OCI-M1 (cell line): ENCODE data around the gene C1GALT1.
"Not testable (repeated sequence)": the region's sequence is repeated elsewhere in the genome, so short reads cannot be mapped to it uniquely, and the experiment has no call there.

Experiments
- DNase-seq: peaks from one replicate; lab custom pipeline; 2025; lab: John Stamatoyannopoulos, UW

C1GALT1 gene

DNA sequence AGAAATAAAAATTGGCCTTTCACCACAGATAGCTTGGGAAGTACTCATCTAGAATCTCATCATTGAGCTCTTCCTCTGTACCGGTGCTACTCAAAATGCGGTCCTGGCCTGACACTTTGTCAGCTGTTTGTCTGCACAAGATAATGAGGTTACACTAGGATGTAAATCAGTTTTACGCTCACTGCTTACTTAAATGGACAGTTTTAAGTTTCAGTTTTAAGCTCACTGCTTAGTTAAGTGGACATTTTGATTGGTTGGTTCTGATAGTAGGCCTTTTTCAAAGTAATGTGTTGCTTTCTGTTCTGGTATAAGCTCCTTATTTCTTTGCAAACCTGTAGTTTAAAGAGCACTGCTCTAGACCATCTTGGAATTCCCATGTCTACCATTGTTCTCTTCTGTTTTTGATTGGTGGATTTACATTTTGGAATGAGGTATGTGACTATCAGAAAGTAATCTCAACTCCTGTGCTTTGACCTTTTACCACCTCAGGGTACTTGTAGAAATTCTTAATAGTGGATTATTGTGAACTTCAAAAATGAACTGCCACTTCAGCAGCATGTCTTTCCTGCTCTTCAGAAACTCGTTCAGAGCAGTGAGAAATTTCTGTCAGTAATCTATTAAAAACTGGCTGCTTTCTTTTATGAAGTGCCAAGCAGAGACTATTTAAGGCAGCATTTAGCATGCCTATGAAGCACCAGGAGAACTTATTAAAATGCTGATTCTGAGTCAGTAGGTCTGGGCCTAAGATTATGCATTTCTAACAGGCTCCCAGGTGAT, 55.0 kb downstream of the C1GALT1 start:
- peak; percentile 26 for DNase-seq

DNA sequence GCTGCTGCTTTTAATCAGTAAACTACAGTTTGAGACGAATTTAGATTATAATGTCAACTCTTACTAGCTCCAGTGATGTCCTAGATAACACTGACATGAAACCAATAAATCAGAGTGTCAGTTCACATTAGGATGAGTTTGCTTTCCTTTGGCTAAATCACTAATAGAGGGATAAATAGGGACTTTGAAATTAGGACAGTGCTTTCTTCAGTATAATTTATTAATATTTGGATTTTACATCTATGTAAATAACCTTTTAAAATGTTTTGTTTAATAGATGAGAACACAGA, 55.6 kb downstream of the C1GALT1 start:
- no peak for DNase-seq

DNA sequence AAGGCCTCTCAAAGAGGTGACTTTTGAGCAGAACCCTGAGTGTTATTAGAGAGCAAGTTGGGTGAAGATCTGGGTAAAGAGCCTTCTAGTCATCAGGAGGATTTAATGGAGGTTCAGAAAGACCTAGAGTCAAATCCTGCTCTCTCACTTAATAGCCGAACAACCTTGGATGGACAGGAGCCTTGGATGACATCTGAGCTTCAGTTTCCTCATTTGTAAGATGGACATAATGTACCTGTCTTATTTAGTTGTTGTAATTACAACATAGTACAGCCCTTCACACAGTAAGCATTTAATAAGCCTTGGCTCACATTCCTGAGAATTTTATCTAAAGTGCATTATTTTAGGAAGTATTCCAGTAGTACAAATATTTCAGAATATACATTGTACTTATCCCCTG, 57.0 kb downstream of the C1GALT1 start:
- no peak for DNase-seq

DNA sequence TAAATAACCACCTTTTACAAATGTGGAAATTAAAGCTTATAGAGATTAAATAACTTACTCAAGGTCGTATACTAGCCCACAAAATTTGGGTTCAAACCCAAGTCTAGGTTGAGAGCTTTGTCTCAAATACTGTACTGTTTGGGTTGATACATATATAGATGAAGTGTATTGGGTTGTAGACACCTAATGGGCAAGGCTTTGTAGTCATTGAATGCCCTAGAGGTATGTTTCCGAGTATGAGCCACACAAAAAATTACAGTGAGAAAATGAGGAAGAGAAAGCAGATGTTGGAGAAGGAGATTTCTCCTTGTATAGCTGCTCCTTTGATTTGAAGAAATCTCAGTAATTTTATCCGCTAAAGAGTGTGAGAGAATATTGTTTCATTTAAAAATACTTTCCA, 60.6 kb downstream of the C1GALT1 start:
- no peak for DNase-seq

DNA sequence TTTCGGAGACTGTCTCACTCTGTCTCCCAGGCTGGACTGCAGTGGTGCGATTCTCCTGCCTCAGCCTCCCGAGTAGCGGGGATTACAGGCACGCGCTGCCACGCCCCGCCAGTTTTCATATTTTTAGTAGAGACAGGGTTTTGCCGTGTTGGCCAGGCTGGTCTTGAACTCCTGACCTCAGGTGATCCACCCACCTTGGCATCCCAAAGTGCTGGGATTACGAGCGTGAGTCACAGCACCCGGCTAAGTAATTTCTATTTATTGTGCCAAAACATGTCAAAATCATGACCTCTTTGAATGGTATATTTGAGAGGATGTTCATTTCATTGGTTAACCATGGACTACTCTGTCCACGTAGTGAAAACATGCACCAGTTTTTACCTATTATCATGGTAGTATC, 62.9 kb downstream of the C1GALT1 start:
- not testable (repeated sequence) for DNase-seq

DNA sequence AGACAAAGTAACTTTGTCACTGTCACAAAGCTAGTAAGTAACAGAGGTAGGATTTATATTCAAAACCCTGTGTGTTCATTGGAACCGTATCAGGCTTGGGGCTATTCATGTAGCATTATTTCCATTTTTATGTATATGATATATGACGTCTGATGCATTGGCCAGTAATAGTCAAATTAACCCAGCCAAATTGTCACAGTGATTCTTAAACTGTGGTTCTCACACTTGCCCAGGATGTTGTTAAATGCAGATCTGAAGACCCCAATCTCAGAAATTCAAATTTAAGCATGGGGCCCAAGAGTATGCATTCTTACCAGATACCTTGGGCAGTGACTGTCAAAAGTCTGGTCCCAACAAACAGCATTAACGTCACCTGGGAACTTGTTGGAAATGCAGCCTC, 63.9 kb downstream of the C1GALT1 start:
- no peak for DNase-seq

DNA sequence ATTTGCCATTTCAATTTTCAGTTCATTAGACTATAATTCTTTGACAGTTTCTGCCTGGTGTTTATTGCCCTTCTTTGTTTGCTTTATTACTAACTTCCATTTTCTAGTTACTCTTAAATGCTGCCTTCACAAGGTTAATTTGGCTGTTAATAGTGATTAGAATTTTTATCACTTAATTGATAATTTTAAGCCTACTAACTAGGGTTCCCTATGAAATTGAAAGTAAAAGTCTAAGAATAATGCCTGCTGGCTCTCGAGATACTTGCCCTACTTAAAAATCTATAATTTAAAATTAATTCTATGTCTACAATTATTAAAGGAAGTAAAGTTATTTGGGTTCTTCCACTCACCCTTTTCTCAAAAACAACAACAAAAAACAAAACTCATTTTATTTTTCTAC, 65.3 kb downstream of the C1GALT1 start:
- DNase-seq = no peak

DNA sequence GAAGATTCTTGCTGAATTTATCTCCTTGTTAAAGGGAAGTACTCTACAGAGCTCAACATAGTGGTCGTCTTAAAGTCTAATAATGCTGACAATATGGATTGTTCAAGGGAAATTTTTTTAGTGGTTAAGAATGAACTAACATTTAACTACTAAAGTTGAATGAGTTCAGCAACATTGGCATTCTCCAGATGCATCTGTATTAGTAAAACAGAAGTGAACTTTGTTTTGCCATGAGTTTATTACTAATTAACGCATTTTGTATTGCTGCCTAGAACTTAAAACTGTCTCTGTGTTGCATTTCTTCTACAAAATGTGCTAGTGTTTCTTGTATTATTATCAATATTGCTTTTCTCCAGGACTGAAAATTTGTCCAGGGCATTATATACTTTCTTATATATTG, 67.5 kb downstream of the C1GALT1 start:
- DNase-seq = no peak

DNA sequence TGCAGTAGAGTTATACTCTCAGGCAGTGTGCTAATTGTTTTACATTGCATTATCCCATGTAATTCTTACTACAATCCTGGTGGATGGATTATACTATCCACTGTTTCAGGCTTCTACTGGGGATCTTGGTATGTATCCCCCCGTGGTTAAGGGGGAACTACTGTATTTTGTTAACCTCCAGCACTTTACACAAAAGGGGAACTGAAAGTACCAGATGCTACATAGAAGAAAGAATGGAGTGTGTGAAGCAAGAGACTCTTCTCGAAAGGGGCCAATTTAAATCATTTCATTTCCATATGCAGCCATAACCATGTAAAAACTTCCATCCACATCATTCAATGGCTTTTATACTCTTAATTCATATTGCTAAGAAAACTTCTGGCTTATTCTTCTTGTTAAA, 69.4 kb downstream of the C1GALT1 start:
- peak; percentile 5 for DNase-seq

DNA sequence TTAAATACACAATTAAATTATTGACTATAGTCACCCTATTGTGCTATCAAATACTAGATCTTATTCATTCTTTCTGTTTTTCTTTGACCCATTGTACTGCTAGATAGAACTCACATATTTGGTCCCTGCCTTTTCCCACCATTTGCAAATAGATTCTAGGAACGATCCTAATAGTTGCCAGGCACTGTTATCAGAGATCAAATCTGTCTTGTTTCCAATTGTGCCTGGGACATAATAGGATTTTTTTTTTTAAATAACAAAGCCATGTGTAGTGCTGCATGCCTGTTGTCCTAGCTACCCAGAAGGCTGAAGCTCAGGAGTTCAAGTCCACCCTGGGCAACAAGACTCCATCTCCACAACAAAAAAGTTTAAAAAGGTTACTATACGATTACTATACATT, 72.0 kb downstream of the C1GALT1 start:
- DNase-seq = no peak

DNA sequence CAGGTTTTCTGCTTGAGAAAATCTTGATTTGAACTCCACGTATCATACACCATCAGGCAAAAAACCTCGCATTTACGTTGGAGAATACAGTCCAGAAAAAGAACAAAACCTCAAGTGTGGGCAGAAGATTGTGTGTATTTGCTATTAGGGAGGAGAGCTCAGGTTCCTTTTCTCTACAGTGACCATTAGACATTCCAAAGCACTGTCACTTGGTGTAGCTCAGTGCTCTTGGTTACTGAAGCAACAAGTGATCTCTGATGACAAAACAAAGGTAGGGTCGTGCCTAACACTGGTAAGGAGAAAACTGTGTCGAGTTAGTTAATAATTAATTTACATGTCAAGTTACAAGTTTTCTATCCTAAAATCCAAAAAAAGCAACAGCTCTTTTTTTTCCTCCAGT, 72.6 kb downstream of the C1GALT1 start:
- DNase-seq = no peak

DNA sequence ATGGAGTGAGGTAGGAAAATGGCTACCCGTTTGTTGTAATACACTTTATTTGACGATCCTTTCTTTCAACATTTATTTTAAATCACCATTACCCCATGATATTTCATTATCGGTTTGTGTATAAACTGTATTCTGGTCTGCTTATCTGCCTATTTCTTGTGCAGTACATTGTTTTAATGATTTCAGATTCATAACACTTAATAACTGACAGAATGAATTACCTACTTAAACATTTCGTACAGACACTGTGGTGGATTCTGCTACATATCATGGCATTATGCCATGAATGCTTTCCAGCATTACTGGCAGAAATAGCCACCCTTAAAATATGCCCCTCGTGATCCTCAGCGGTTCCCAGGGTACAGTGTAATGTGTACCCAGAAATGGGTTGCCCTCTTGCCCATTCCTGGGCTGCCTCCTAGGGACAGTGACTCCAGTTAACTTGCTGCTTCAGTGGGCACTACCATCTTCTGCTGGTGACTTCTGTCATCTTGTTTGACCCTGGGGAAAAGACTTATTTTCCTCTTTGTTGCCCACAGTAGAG, 74.5 kb downstream of the C1GALT1 start:
- no peak for DNase-seq

DNA sequence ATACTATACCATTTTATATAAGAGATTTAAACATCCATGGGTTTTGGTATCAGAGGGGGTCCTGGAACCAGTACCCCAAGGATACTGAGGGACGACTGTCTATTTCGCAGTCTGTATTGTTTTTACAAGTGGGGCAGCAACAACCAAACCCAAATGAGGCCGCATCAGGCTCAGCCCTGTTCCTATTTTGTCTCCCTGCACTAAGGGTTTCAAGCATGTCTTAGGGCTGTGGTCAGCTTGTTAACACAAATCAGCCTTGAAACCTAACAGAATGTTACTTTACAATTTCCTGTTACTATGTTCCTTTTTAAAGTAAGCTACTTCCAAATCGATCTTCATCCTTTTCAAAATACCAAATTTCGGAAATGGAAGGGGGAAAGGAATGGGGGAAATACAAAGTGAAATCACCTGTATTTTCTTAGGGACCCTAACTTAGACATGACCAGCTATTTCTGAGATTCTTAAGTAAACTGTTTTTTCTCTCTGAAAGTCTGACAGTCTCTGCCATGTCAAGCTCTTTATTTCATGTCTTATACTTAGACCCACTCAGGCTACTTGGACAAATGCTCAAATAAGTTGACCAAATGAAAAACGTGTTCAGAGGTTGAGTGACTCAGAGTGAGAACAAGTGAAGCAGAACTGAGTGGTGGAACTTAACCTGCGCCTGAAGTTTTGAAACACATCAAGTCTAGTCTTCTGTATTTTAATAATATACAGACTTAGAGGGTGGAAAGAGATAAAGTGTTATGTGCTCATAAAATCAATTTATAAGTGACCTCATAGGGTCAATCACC, 75.8 kb downstream of the C1GALT1 start:
- DNase-seq = no peak

DNA sequence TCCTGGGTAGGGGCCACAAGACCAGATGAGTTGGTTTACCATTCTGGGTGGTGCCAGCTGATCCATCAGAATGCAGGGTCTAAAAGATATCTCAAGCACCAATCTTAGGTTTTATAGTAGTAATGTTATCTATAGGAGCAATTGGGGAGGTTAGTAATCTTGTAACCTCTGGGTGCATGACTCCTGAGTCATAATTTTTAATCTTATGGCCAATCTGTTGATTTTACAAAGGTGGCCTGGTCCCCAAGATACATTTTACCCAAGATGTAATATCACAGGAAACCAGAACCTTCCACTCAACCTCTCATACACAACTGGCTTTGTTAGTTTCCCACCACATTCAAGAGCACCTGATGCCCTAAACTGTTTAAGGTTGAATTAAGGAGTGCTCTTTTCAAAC, 79.5 kb downstream of the C1GALT1 start:
- no peak for DNase-seq

DNA sequence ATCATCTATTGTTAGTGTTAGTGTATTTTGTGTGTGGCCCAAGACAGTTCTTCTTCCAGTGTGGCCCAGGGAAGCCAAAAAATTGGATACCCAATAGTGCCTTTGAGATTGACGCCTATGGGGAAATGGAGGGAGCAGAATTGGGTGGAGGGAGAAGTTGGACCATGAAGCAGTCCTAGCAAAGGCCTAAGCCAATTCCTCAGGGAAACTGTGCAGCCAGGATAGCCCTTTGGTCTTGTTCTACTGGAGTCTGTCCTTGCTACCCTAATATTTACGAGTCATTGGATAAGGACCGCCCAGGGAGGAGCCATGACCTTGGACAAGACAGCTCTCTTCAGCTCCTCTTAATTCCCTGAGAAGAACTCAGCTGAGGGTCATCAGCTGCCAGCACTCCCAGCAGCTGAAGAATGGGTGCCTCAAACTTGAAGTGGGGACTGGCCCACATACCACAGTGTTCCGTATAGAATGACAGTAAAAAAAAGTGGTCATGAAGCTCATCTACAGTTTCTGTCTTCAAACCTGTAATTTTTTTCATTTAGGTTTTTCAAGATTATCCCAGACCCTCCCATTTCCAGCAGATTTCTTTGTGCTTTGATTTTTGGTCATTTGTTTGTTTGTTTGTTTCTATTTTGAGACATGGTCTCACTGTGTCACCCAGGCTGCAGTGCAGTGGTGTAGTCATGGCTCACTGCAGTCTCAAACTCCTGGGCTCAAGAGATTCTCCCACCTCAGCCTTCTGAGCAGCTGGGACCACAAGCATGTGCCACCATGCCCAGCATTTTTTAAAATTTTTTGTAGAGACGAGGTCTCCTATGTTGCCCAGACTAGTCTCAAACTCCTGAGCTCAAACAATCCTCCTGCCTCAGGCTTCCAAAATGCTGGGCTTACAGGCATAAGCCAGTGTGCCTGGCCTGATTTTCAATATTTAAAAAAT, 81.2 kb downstream of the C1GALT1 start:
- DNase-seq = no peak

DNA sequence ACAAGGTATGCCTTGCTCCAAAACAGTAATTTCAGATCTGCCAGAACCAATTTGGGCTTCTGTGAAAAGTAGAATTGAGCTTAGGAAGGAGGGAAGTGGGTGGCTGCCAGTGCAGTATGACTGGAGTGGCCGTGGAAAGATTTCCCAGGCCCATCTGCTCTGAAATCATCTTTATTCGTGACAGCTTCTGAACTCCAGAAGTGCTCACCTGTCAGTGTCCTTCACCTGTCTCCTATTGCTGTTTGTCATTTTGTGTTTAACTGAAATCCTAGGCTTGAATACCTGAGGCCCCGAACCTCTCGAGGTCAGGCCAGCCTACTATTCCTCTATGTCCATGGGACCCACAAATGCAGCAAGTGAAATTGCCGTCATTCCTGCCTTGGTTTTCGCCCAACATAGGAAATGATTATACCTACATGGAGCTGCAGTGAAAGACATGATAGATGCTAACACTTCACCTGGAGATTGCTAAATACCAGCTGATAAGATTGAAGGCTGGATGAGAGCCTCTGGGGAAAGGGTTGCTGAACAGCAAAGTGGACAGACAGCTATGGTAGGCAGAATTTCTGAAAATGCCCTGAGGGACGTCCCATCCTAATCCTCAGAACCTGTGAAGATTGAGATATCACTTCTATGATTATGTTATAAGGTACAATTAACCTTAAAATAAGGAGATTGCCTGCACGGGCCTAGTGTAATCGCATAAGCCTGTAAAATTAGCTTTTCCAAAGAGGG, 82.1 kb downstream of the C1GALT1 start:
- DNase-seq = no peak

DNA sequence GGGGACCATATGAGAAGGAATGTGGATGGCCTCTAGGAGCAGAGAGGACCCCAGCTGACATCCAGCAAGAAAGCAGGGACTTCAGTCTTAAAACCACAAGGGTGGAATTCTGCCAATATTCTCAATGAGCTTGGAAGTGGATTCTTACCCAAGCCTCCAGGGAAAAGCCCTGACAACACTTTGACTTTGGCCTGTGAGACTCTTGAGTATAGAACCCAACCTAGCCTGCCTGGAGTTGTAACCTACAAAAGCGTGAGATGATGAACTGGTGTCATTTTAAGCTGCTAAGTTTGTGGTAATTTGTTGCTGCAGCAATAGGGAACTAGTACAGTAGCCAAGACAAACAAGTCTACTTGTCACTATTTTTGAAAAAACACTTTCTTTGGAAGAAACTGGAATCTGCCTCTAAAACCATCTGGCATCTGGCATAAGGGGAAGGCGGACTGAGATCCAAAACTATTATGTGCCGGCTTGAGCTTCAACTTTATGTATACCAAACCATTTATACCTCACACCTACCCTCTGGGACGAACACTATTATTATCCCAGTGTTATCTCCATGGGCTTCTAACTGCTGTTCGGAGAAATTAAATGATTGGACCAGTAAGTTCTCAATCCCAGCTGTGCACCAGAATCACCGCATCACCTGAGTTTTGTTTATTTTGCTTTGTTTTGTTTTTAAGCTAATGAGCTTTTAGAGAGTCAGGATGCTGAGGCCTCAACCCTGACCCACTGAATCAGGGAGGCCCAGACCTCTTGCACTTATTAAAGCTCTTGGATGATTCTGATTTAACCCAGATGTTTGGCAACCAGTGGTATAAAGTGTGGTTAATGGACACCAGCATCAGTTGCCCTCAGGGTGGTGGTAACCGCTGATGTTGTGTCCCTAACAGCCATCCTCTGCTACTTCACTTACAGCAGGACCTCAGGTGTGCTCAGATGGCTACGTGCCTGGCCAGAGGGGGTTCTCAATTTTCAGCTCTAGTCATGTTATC, 83.0 kb downstream of the C1GALT1 start:
- no peak for DNase-seq

DNA sequence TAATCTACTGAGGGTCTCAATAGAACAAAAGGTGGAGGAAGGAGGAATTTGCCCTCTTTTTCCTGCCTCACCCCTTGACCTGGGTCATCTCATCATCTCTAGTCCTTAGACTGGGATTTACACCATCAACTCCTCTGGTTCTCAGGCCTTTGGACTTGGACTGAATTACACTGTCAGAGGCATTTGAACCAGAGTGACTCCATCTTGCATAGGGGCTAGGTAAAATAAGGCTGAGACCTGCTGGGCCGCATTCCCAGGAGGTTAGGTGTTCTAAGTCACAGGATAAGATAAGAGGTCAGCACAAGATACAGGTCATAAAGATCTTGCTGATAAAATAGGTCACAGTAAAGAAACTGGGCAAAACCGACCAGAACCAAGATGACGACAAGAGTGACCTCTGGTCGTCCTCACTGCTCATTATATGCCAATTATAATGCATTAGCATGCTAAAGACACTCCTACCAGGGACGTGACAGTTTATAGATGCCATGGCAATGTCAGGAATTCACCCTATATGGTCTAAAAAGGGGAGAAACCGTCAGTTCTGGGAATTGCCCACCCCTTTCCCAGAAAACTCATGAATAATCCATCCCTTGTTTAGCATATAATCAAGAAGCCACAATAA, 84.0 kb downstream of the C1GALT1 start:
- no peak for DNase-seq

DNA sequence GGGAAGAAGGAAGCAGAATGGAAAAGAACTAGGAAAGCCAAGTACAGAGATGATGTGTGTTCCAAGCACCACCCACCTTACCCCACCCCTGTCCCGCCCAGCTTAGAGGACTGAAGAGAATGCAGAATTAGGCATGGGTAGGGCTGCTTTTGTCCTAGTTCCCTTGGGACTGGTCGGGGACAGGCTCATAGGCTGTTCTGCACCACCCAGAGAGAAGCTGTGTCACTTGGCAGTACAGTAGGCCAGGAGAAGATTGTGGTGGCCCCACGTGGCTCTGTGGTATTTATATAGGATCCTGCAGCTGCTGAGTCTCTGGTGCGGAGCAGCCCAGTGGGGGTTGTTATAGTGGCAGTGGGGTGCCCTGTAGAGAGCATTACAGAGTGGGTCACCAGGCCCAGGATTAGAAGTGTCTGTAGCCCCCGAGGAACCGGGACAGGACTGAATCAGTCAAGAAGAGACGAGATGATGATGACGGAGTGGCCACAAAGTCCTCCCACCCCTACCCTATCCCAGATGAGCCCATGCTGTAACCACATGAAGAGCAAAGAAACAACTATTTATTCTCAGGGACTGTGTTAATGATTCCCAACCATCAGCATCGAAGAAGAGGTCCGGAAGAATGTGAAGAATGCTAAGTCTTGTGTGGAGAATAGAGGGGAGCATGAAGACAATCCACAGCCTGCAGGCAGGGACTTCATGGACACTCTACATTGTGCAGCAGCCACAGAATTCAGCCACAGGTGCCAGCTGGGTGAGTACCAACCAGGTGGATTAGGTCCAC, 88.9 kb downstream of the C1GALT1 start:
- DNase-seq = no peak
